HCT116 (cell line): Measurements from ENCODE around the gene C18orf54. TPM values are rescaled to one million over a fixed set of nuclear protein-coding genes. Genes with fewer than 3 reads are reported as not detected.

Source experiments
- ATAC-seq: fragments of 200-7000 bp; cut with Tn5 transposase; 2 replicates; pipeline ENCODE4 v1.9.1; 2020; ENCODE audit warnings: mild to moderate bottlenecking, moderate library complexity
- BruUV-seq: library from RNA; stranded (reverse); fragments of 400-500 nt; replicated peaks from 2 replicates; lab custom pipeline; 2021; lab: Mats Ljungman, UMichigan
- CTCF ChIA-PET: fragments of 300-600 bp; sonication (Branson Sonifier 250); formaldehyde crosslinking; loops from one replicate; lab custom pipeline; 2021; ENCODE audit warnings: antibody characterized with exemption; lab: Charles Lee
- POLR2A ChIA-PET: fragments of 300-600, 350-600 bp; sonication (Branson Sonifier 250); formaldehyde crosslinking; loops from one replicate; lab custom pipeline; 2021; ENCODE audit warnings: antibody characterized with exemption; lab: Charles Lee
- RAD21 ChIA-PET, 2 experiments: fragments of 300-600 bp; sonication (Branson Sonifier 250); formaldehyde crosslinking; loops; one replicate each; lab custom pipeline; 2023; ENCODE audit warnings: low total read pairs in 2 of 2; ENCODE audit not compliant: uncharacterized antibody in 2 of 2, unreplicated experiment in 2 of 2, low non-redundant PET in 1 of 2; lab: Charles Lee
- DNase-seq: peaks from one replicate; pipeline ENCODE4 v3.0.0-alpha.2; 2010; ENCODE audit warnings: low read depth, low spot score
- H2AFZ ChIP-seq: fragments of 200-600 bp; shearing (Covaris generic), sonication (generic); 2 replicates; pipeline ENCODE4 v1.6.1; 2017; ENCODE audit warnings: low read depth, mixed run types, mixed read lengths, antibody characterized with exemption, low read length; ENCODE audit not compliant: poor library complexity, severe bottlenecking
- H3K27ac ChIP-seq: 2 replicates; pipeline ENCODE4 v1.5.1; 2012; ENCODE audit warnings: low read depth, low read length
- H3K27me3 ChIP-seq: fragments of 200-600 bp; sonication (generic); 2 replicates; pipeline ENCODE4 v1.6.1; 2016; ENCODE audit warnings: mixed run types, low read length, mixed read lengths; ENCODE audit not compliant: insufficient read depth
- H3K36me3 ChIP-seq, 2 experiments: fragments of 200-500 bp in 1 of 2; fragments of 200-600 bp in 1 of 2; sonication (Bioruptor generic) in 1 of 2; sonication (generic) in 1 of 2; 2 replicates each; pipeline versions ENCODE4 v1.5.1 to v1.6.1; 2014 to 2016; ENCODE audit warnings: low read length in 2 of 2, inconsistent platforms in 1 of 2, mixed read lengths in 1 of 2, mixed run types in 1 of 2; ENCODE audit not compliant: insufficient read depth in 2 of 2, control insufficient read depth in 1 of 2
- H3K4me1 ChIP-seq, 2 experiments: fragments of 200-600 bp in 1 of 2; sonication (generic) in 1 of 2; 2 replicates each; pipeline versions ENCODE4 v1.5.1 to v1.6.1; 2012 to 2017; ENCODE audit warnings: low read length in 2 of 2, inconsistent platforms in 1 of 2, mild to moderate bottlenecking in 1 of 2, mixed read lengths in 1 of 2, mixed run types in 1 of 2, moderate library complexity in 1 of 2; ENCODE audit not compliant: insufficient read depth in 2 of 2, control insufficient read depth in 1 of 2
- H3K4me2 ChIP-seq: fragments of 200-600 bp; sonication (generic); 2 replicates; pipeline ENCODE4 v1.6.1; 2017; ENCODE audit warnings: mixed run types, low read length, mixed read lengths
- H3K4me3 ChIP-seq, 2 experiments: fragments of 200-600 bp in 1 of 2; sonication (generic) in 1 of 2; replicated peaks in 1 of 2; 2 replicates each; pipeline ENCODE4 v1.5.1; 2011 to 2016; ENCODE audit warnings: low read length in 2 of 2, control low read depth in 1 of 2, low read depth in 1 of 2, mild to moderate bottlenecking in 1 of 2, mixed read lengths in 1 of 2, mixed run types in 1 of 2
- H3K79me2 ChIP-seq: fragments of 200-600 bp; sonication (generic); 2 replicates; pipeline ENCODE4 v1.6.1; 2017; ENCODE audit warnings: mild to moderate bottlenecking, mixed run types, low read length, moderate library complexity, mixed read lengths; ENCODE audit not compliant: insufficient read depth
- H3K9ac ChIP-seq: fragments of 200-600 bp; sonication (generic); 2 replicates; pipeline ENCODE4 v1.6.1; 2016; ENCODE audit warnings: low read length, mixed read lengths
- H3K9me2 ChIP-seq: fragments of 200-600 bp; sonication (generic), shearing (Covaris generic); 2 replicates; pipeline ENCODE4 v1.6.1; 2017; ENCODE audit warnings: mixed run types, mild to moderate bottlenecking, moderate library complexity; ENCODE audit not compliant: insufficient read depth
- H3K9me3 ChIP-seq, 2 experiments: fragments of 200-500 bp in 1 of 2; fragments of 200-600 bp in 1 of 2; sonication (Bioruptor generic) in 1 of 2; sonication (generic) in 1 of 2; 2 replicates each; pipeline ENCODE4 v1.6.1; 2014 to 2017; ENCODE audit warnings: low read length in 2 of 2, mixed read lengths in 2 of 2, inconsistent platforms in 1 of 2, low read depth in 1 of 2, mild to moderate bottlenecking in 1 of 2, mixed run types in 1 of 2, moderate library complexity in 1 of 2; ENCODE audit not compliant: control insufficient read depth in 1 of 2, insufficient read depth in 1 of 2
- H4K20me1 ChIP-seq: fragments of 200-600 bp; sonication (generic), shearing (Covaris generic); 2 replicates; pipeline ENCODE4 v1.6.1; 2017; ENCODE audit warnings: mixed run types, mild to moderate bottlenecking, moderate library complexity; ENCODE audit not compliant: insufficient read depth
- ATF3 ChIP-seq: IDR thresholded peaks from 2 replicates; pipeline ENCODE4 v1.6.1; 2012
- CBX3 ChIP-seq: IDR thresholded peaks from 2 replicates; pipeline ENCODE4 v1.6.1; 2012; ENCODE audit warnings: low read depth
- CTCF ChIP-seq, 3 experiments: fragments of 200-600 bp in 1 of 3; sonication (generic) in 1 of 3; IDR thresholded peaks in 2 of 3; conservative IDR thresholded peaks in 1 of 3; 2 replicates each; pipeline ENCODE4 v1.5.1; 2012 to 2017; ENCODE audit warnings: low read depth in 2 of 3, low read length in 2 of 3, antibody characterized with exemption in 1 of 3, borderline replicate concordance in 1 of 3, control low read depth in 1 of 3, mild to moderate bottlenecking in 1 of 3, mixed read lengths in 1 of 3, mixed run types in 1 of 3, moderate library complexity in 1 of 3; ENCODE audit not compliant: insufficient read depth in 1 of 3
- EZH2 ChIP-seq: fragments of 200-600 bp; sonication (generic); IDR thresholded peaks from 2 replicates; pipeline ENCODE4 v1.6.1; 2017; ENCODE audit warnings: antibody characterized with exemption, mixed run types
- EZH2phosphoT487 ChIP-seq: fragments of 200-600 bp; IDR thresholded peaks from 2 replicates; pipeline ENCODE4 v1.6.1; 2018; ENCODE audit warnings: antibody characterized with exemption, borderline replicate concordance
- FOSL1 ChIP-seq: IDR thresholded peaks from 2 replicates; pipeline ENCODE4 v1.6.1; 2012; ENCODE audit warnings: low read depth
- JUND ChIP-seq: IDR thresholded peaks from 2 replicates; pipeline ENCODE4 v1.6.1; 2012
- POLR2A ChIP-seq: IDR thresholded peaks from 2 replicates; pipeline ENCODE4 v1.7.0; 2011; ENCODE audit warnings: borderline replicate concordance; ENCODE audit not compliant: insufficient read depth, insufficient read length; ENCODE audit errors: extremely low read depth
- POLR2AphosphoS5 ChIP-seq: IDR thresholded peaks from 2 replicates; pipeline ENCODE4 v1.6.1; 2011; ENCODE audit warnings: mild to moderate bottlenecking, low read depth, low read length, moderate library complexity
- RAD21 ChIP-seq: IDR thresholded peaks from 2 replicates; pipeline ENCODE4 v1.6.1; 2012; ENCODE audit warnings: low read depth, mild to moderate bottlenecking
- REST ChIP-seq: IDR thresholded peaks from 2 replicates; pipeline ENCODE4 v1.6.1; 2012; ENCODE audit warnings: low read depth
- SIN3A ChIP-seq: IDR thresholded peaks from 2 replicates; pipeline ENCODE4 v1.6.1; 2012; ENCODE audit warnings: low read depth
- SP1 ChIP-seq: IDR thresholded peaks from 2 replicates; pipeline ENCODE4 v1.6.1; 2012; ENCODE audit warnings: low read depth
- SRF ChIP-seq: IDR thresholded peaks from 2 replicates; pipeline ENCODE4 v1.6.1; 2012; ENCODE audit warnings: low read depth
- TCF7L2 ChIP-seq: IDR thresholded peaks from 2 replicates; pipeline ENCODE4 v1.7.0; 2011; ENCODE audit warnings: borderline replicate concordance, inconsistent platforms; ENCODE audit not compliant: insufficient read depth, insufficient read length; ENCODE audit errors: extremely low read depth
- YY1 ChIP-seq: IDR thresholded peaks from 2 replicates; pipeline ENCODE4 v1.6.1; 2011; ENCODE audit warnings: low read length, low read depth, moderate library complexity, mild to moderate bottlenecking; ENCODE audit not compliant: insufficient replicate concordance; ENCODE audit errors: extremely low read depth
- ZBTB33 ChIP-seq: IDR thresholded peaks from 2 replicates; pipeline ENCODE4 v1.6.1; 2011; ENCODE audit warnings: mild to moderate bottlenecking, low read length, moderate library complexity; ENCODE audit not compliant: insufficient replicate concordance; ENCODE audit errors: extremely low read depth
- ZFX ChIP-seq: fragments of 450-650 bp; IDR thresholded peaks from 2 replicates; pipeline ENCODE4 v1.6.1; 2017
- ZNF274 ChIP-seq: fragments of 200-500 bp; sonication (Bioruptor generic); IDR thresholded peaks from 2 replicates; pipeline ENCODE4 v1.6.1; 2014; ENCODE audit warnings: mild to moderate bottlenecking, low read depth, low read length, inconsistent platforms
- intact Hi-C: fragments of 100-400 bp; cut with micrococcal nuclease; formaldehyde crosslinking; loops from 2 replicates; pipeline ENCODE4 v1.10.0; 2022
- total RNA-seq: library from RNA; stranded (reverse); gene quantifications from one replicate; pipeline ENCODE4 v1.2.1, GENCODE V29; 2021; ENCODE audit not compliant: unreplicated experiment

The C18orf54 gene
- total RNA-seq, 1 experiment from 2014 or later: 10.0 TPM

GRCh38 chr18:54415086-54415485, 57.4 kb downstream of the C18orf54 start:
- RAD21 ChIA-PET: interaction anchor here in 1 of 2 experiments (0.6 kb wide), 1 partner anchor 202 kb away, joined by 3 read pairs; no protein-coding TSS in a partner anchor
- ATAC-seq (no peak), DNase-seq (no peak)
- CTCF ChIA-PET: no interaction called here
- no peaks in the 10 kb centered on the region for H3K79me2 ChIP-seq
- H3K9me2 ChIP-seq: no peaks in the 10 kb centered on the region
- TF ChIP-seq RAD21 (no peak), SIN3A (no peak), JUND (no peak), SP1 (no peak), ATF3 (no peak), FOSL1 (no peak), CBX3 (no peak), POLR2A (no peak), POLR2AphosphoS5 (no peak), TCF7L2 (no peak), ZFX (no peak), REST (no peak), ZNF274 (no peak), EZH2phosphoT487 (no peak), CTCF (IDR thresholded peaks at IDR 0.05 in 2 of 3, conservative IDR thresholded peaks at IDR 0.05 in 1 of 3; ENCODE audit: borderline replicate concordance in 1 of 3, insufficient read depth in 1 of 3, low read depth in 2 of 3, low read length in 2 of 3) (no peak), EZH2 (no peak), ZBTB33 (no peak), SRF (no peak), YY1 (no peak)
- H3K9me3 ChIP-seq: no peaks in the 10 kb centered on the region
- H3K27me3 ChIP-seq: no peaks in the 10 kb centered on the region
- no peak overlapping the region for H3K4me2 ChIP-seq
- H3K4me1 ChIP-seq: no peaks in the 10 kb centered on the region; a peak in 1 of 4 replicates
- H3K36me3 ChIP-seq: no peaks in the 10 kb centered on the region
- no peak overlapping the region for H3K27ac ChIP-seq
- POLR2A ChIA-PET: no interaction called here
- no peak overlapping the region for H2AFZ ChIP-seq
- H3K9ac ChIP-seq: no peak overlapping the region
- intact Hi-C loops: no loop called here
- no peaks in the 10 kb centered on the region for H4K20me1 ChIP-seq
- no TSS peak for BruUV-seq
- H3K4me3 ChIP-seq: no peak overlapping the region
